Ascending aorta (tissue), 2 donors: ENCODE data around the gene DPH6. TPM values are rescaled to one million over a fixed set of nuclear protein-coding genes. Genes with fewer than 3 reads are reported as not detected.
A peak's percentile ranks its signal among the peaks of the same experiment; 100 is the strongest.

Experiments used
- DNase-seq, 2 donors: peaks; one replicate each; pipeline ENCODE4 v3.0.0-alpha.2; 2019; ENCODE audit warnings: low spot score in 2 of 2
- H3K27ac ChIP-seq, 2 donors: fragments of 200-600 bp; sonication (generic); one replicate each; pipeline ENCODE4 v1.5.1; 2016 to 2017; ENCODE audit warnings: mild to moderate bottlenecking in 1 of 2
- H3K27me3 ChIP-seq: fragments of 200-600 bp; sonication (generic); one replicate; pipeline ENCODE4 v1.5.1; 2017
- H3K36me3 ChIP-seq, 2 donors: fragments of 200-600 bp; sonication (generic); one replicate each; pipeline ENCODE4 v1.5.1; 2016
- H3K4me1 ChIP-seq, 2 donors: fragments of 200-600 bp; sonication (generic); one replicate each; pipeline ENCODE4 v1.5.1; 2016 to 2017; ENCODE audit warnings: mild to moderate bottlenecking in 1 of 2
- H3K4me3 ChIP-seq, 2 donors: fragments of 200-600 bp; sonication (generic); one replicate each; pipeline ENCODE4 v1.5.1; 2016 to 2017; ENCODE audit warnings: mild to moderate bottlenecking in 1 of 2
- H3K9me3 ChIP-seq, 2 donors: fragments of 200-600 bp; sonication (generic); one replicate each; pipeline ENCODE4 v1.5.1; 2016
- intact Hi-C: fragments of 100-400 bp; cut with DNase I; formaldehyde crosslinking; loops from one replicate; pipeline ENCODE4 v1.15.1; 2023
- total RNA-seq: library from RNA; depleted of rRNA; stranded (reverse); fragments of >200 nt; gene quantifications from one replicate; pipeline ENCODE4 v1.1.0, GENCODE V29; 2016
- TF ChIP-seq, protein P1 (sequence below), 3 experiments: fragments of 200-600 bp in 2 of 3; fragments of 450-650 bp in 1 of 3; sonication (generic) in 2 of 3; IDR thresholded peaks; one replicate each; pipeline ENCODE4 v1.5.1; 2016 to 2019; ENCODE audit warnings: antibody characterized with exemption in 3 of 3, mild to moderate bottlenecking in 1 of 3, moderate library complexity in 1 of 3

DPH6 gene
- total RNA-seq, 1 donor from 2014 or later: 9.0 TPM

DNA sequence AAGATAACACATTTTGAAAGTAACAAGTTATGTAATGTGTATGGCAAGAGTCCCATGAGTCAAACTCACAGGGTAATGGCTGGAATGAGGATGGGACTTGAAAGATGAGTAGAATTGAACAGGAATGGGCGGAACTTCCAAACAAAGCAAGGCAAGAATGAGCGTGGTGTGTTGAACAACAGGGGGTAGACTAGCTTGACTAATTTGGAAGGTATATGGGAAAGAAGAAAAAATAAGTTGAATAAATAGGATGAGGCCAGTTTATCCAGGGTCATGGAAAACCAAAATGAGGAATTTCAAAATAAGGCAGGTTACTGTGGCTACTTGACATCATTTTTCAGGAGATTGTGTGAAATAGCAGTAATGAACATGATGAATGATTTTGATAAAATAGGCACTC is 2.5 kb upstream of the DPH6 start:
- TF ChIP-seq, protein P1, sequence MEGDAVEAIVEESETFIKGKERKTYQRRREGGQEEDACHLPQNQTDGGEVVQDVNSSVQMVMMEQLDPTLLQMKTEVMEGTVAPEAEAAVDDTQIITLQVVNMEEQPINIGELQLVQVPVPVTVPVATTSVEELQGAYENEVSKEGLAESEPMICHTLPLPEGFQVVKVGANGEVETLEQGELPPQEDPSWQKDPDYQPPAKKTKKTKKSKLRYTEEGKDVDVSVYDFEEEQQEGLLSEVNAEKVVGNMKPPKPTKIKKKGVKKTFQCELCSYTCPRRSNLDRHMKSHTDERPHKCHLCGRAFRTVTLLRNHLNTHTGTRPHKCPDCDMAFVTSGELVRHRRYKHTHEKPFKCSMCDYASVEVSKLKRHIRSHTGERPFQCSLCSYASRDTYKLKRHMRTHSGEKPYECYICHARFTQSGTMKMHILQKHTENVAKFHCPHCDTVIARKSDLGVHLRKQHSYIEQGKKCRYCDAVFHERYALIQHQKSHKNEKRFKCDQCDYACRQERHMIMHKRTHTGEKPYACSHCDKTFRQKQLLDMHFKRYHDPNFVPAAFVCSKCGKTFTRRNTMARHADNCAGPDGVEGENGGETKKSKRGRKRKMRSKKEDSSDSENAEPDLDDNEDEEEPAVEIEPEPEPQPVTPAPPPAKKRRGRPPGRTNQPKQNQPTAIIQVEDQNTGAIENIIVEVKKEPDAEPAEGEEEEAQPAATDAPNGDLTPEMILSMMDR (IDR thresholded peaks at IDR 0.05): no peak
- H3K36me3 ChIP-seq: no peaks in the 10 kb centered on the region
- no peak overlapping the region for H3K27ac ChIP-seq
- no peak for DNase-seq
- no peaks in the 10 kb centered on the region for H3K9me3 ChIP-seq
- no peaks in the 10 kb centered on the region for H3K27me3 ChIP-seq
- peaks cover 0 to 13% of the 10 kb centered on the region in 2 donors for H3K4me1 ChIP-seq
- no peak overlapping the region for H3K4me3 ChIP-seq
- intact Hi-C loops: loop anchor here (5.0 kb wide), 1 partner anchor 74 kb away; no protein-coding TSS in a partner anchor

GRCh38 chr15:35547775-35548364 is 1.9 kb upstream of the DPH6 start:
- peaks cover 0 to 13% of the 10 kb centered on the region in 2 donors for H3K4me1 ChIP-seq
- no peak for DNase-seq
- TF ChIP-seq, protein P1 (IDR thresholded peaks at IDR 0.05): no peak
- no peaks in the 10 kb centered on the region for H3K36me3 ChIP-seq
- no peak overlapping the region for H3K27ac ChIP-seq
- H3K9me3 ChIP-seq: no peaks in the 10 kb centered on the region
- no peak overlapping the region for H3K4me3 ChIP-seq
- intact Hi-C loops: loop anchor here (2.0 to 5.0 kb wide), 2 partner anchors 74 to 143 kb away; no protein-coding TSS in a partner anchor
- H3K27me3 ChIP-seq: no peaks in the 10 kb centered on the region

DNA sequence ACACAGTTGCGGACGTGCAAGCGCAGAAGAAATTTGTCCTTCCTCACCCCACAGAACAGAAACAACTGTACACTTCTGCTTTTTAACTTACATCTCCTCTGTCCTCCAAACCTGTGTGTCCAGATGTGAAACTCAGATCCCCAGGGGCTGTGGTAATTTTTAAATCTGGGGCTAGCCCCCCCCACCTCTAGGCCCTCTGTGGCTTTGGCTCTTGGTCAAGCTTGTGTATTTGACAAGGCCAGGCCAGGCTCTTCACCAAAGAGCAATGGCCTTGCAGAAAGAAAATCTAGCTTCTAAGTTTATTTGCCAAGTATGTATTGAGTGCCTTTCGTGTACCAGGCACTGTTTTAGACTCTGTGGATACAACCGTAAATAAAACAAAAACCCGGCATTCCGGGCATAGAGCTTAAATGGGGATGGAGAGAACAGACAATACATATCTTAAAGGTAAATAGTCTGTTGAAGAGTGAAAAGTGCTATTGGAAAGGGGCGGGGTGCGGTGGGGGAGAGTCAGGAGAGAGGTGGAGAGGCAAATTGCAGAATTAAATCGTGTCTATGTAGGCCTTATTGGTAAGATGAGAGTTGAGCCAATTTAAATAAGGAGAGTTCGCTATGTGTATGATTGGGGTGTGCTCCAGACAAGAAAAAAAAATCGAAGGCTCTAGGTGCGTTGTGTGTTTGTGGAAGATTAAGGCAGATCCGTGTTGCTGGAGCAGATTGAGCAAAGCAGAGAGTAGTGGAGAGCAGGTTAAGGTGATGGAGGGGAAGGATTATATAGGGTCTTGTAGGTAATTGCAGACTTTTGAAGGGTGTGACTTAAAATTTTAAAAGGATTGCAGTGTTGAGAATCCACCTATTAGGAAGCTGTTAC is 781 bp upstream of the DPH6 start:
- Histone ChIP-seq H3K27me3 (no peaks in the 10 kb centered on the region), H3K4me1 (peaks cover 0 to 13% of the 10 kb centered on the region in 2 donors), H3K9me3 (no peaks in the 10 kb centered on the region), H3K27ac (peak overlapping the region; percentile 93 to 98), H3K36me3 (no peaks in the 10 kb centered on the region), H3K4me3 (peak overlapping the region; percentile 72 to 84)
- no peak for DNase-seq
- intact Hi-C loops: loop anchor here (2.0 to 5.0 kb wide), 2 partner anchors 76 to 144 kb away; no protein-coding TSS in a partner anchor
- TF ChIP-seq, protein P1 (IDR thresholded peaks at IDR 0.05): no peak

DNA sequence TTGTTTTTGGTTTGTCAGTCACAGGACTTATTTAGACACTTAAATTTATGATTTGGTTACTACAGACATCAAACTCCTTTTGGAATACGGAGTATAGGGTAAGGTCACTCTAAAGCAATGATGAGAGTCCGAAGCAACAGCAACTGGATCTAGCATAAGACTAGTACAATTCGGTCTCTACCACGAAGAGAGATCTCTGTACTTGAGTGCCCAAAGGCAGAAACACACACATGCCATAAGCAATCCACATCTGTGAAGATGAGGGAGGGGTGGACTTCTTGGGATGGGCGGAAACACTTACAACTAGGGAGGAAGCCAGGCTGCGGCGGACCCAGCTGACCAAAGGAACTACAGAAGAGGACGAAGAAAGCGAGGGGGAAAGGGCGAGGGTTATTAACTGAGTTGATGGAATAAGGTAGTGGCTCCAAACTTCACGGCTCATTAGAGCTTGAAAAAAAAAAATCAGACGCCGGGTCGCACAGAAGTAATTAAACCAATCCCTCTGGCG is 595 bp downstream of the DPH6 start:
- peak overlapping the region; percentile 93 to 98 for H3K27ac ChIP-seq
- H3K4me1 ChIP-seq: peaks cover 0 to 13% of the 10 kb centered on the region in 2 donors
- peak in 1 of 2 donors; percentile 78 for DNase-seq
- TF ChIP-seq, protein P1 (IDR thresholded peaks at IDR 0.05): peak in 1 of 3 experiments; percentile 12
- no peaks in the 10 kb centered on the region for H3K9me3 ChIP-seq
- no peaks in the 10 kb centered on the region for H3K27me3 ChIP-seq
- intact Hi-C loops: loop anchor here (5.0 kb wide), 1 partner anchor 77 kb away; no protein-coding TSS in a partner anchor
- peak overlapping the region; percentile 72 to 84 for H3K4me3 ChIP-seq
- H3K36me3 ChIP-seq: no peaks in the 10 kb centered on the region

DNA sequence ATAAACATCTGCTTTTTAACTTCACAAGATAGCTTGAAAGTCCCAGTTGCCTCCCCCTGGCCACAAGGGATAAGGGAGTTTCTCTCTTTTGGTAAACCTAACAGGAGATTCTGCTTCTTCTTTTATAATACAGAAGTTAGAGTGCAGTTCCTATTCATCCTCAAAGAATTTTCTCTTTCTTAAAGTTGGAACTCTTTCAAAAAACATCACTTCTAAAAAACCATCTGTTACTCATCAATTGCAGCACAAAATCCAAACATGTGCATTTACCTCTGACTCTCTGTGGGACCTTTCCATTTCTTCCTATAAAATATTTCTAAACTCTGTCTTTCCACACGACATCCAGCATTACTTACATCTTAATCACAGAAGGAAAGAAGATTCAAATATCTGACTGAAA is 5.1 kb downstream of the DPH6 start:
- Histone ChIP-seq H3K27ac (peak overlapping the region in 1 of 2 donors; percentile 29), H3K27me3 (no peaks in the 10 kb centered on the region)
- intact Hi-C loops: loop anchor here (5.0 kb wide), 2 partner anchors 116 to 211 kb away; no protein-coding TSS in a partner anchor

More for the DNA sequence above, 5.1 kb downstream of the DPH6 start:
- peaks cover 0 to 8% of the 10 kb centered on the region in 2 donors for H3K4me1 ChIP-seq
- H3K4me3 ChIP-seq: no peak overlapping the region
- no peaks in the 10 kb centered on the region for H3K9me3 ChIP-seq
- DNase-seq: no peak
- peaks cover 0 to 7% of the 10 kb centered on the region in 2 donors for H3K36me3 ChIP-seq
- TF ChIP-seq, protein P1 (IDR thresholded peaks at IDR 0.05): no peak
